Trophoblast cell (in vitro differentiated cells and primary cell): ENCODE results near the gene ZC3H12D.

Experiments used
- DNase-seq, 2 donors: peaks; one replicate each; pipeline ENCODE4 v3.0.0-alpha.2; 2016
- H2AFZ ChIP-seq: 2 replicates; pipeline ENCODE4 v1.6.1; 2013; ENCODE audit warnings: low read length, moderate library complexity, mild to moderate bottlenecking; ENCODE audit not compliant: insufficient read depth, poor library complexity
- H2AK5ac ChIP-seq: 2 replicates; pipeline ENCODE4 v1.6.1; 2013; ENCODE audit warnings: mild to moderate bottlenecking, low read length
- H2BK120ac ChIP-seq: 2 replicates; pipeline ENCODE4 v1.6.1; 2013; ENCODE audit warnings: low read length, mild to moderate bottlenecking, moderate library complexity; ENCODE audit not compliant: insufficient read depth, poor library complexity
- H2BK12ac ChIP-seq: 2 replicates; pipeline ENCODE4 v1.6.1; 2013; ENCODE audit warnings: mild to moderate bottlenecking, low read length, moderate library complexity
- H2BK5ac ChIP-seq: 2 replicates; pipeline ENCODE4 v1.6.1; 2013; ENCODE audit warnings: low read length, low read depth, moderate library complexity, mild to moderate bottlenecking; ENCODE audit not compliant: poor library complexity
- H3K14ac ChIP-seq: 2 replicates; pipeline ENCODE4 v1.6.1; 2013; ENCODE audit warnings: mild to moderate bottlenecking, low read length
- H3K18ac ChIP-seq: 2 replicates; pipeline ENCODE4 v1.6.1; 2013; ENCODE audit warnings: mild to moderate bottlenecking, low read length
- H3K23ac ChIP-seq: 2 replicates; pipeline ENCODE4 v1.6.1; 2013; ENCODE audit warnings: low read length
- H3K27ac ChIP-seq: 2 replicates; pipeline ENCODE4 v1.5.1; 2013; ENCODE audit warnings: low read depth, mild to moderate bottlenecking, inconsistent platforms, low read length, moderate library complexity
- H3K27me3 ChIP-seq: 2 replicates; pipeline ENCODE4 v1.6.1; 2013; ENCODE audit warnings: inconsistent platforms, mild to moderate bottlenecking, low read length, moderate library complexity; ENCODE audit not compliant: insufficient read depth
- H3K36me3 ChIP-seq, 2 experiments: 1 replicate in 1 of 2; 2 replicates in 1 of 2; pipeline ENCODE4 v1.6.1; 2013; ENCODE audit warnings: low read length in 2 of 2, mild to moderate bottlenecking in 2 of 2, moderate library complexity in 1 of 2; ENCODE audit not compliant: insufficient read depth in 2 of 2, control insufficient read depth in 1 of 2
- H3K4ac ChIP-seq: 2 replicates; pipeline ENCODE4 v1.6.1; 2013; ENCODE audit warnings: low read depth, mild to moderate bottlenecking, low read length, moderate library complexity
- H3K4me1 ChIP-seq, 2 experiments: 1 replicate in 1 of 2; 2 replicates in 1 of 2; pipeline ENCODE4 v1.6.1; 2013; ENCODE audit warnings: low read length in 2 of 2, mild to moderate bottlenecking in 2 of 2, moderate library complexity in 1 of 2; ENCODE audit not compliant: insufficient read depth in 2 of 2, control insufficient read depth in 1 of 2
- H3K4me2 ChIP-seq: 2 replicates; pipeline ENCODE4 v1.6.1; 2013; ENCODE audit warnings: inconsistent platforms, mild to moderate bottlenecking, low read length, moderate library complexity
- H3K4me3 ChIP-seq: 2 replicates; pipeline ENCODE4 v1.5.1; 2013; ENCODE audit warnings: mild to moderate bottlenecking, low read depth, low read length, inconsistent platforms
- H3K79me1 ChIP-seq: one replicate; pipeline ENCODE4 v1.6.1; 2013; ENCODE audit warnings: low read length
- H3K79me2 ChIP-seq: 2 replicates; pipeline ENCODE4 v1.6.1; 2013; ENCODE audit warnings: low read length, mild to moderate bottlenecking; ENCODE audit not compliant: control insufficient read depth, insufficient read depth, poor library complexity
- H3K9ac ChIP-seq: 2 replicates; pipeline ENCODE4 v1.6.1; 2013; ENCODE audit warnings: mild to moderate bottlenecking, low read length
- H3K9me3 ChIP-seq: 2 replicates; pipeline ENCODE4 v1.6.1; 2013; ENCODE audit warnings: low read depth, mild to moderate bottlenecking, control low read depth, inconsistent platforms, low read length; ENCODE audit not compliant: insufficient read depth
- H4K12ac ChIP-seq: 2 replicates; pipeline ENCODE4 v1.6.1; 2013; ENCODE audit warnings: low read depth, mild to moderate bottlenecking, low read length, moderate library complexity
- H4K8ac ChIP-seq: 2 replicates; pipeline ENCODE4 v1.6.1; 2013; ENCODE audit warnings: low read depth, mild to moderate bottlenecking, low read length, moderate library complexity
- H4K91ac ChIP-seq: one replicate; pipeline ENCODE4 v1.6.1; 2013; ENCODE audit warnings: low read depth, mild to moderate bottlenecking, low read length, moderate library complexity
- WGBS: extraction: QIAGEN DNeasy Blood & Tissue Kit; methylation state at CpG from one replicate; pipeline ENCODE4 v1.1.7; 2013; ENCODE audit warnings: missing lambda C conversion rate; ENCODE audit not compliant: insufficient read length, insufficient coverage; ENCODE audit errors: extremely low coverage; 5-methylcytosine and 5-hydroxymethylcytosine counted together

ZC3H12D gene

DNA sequence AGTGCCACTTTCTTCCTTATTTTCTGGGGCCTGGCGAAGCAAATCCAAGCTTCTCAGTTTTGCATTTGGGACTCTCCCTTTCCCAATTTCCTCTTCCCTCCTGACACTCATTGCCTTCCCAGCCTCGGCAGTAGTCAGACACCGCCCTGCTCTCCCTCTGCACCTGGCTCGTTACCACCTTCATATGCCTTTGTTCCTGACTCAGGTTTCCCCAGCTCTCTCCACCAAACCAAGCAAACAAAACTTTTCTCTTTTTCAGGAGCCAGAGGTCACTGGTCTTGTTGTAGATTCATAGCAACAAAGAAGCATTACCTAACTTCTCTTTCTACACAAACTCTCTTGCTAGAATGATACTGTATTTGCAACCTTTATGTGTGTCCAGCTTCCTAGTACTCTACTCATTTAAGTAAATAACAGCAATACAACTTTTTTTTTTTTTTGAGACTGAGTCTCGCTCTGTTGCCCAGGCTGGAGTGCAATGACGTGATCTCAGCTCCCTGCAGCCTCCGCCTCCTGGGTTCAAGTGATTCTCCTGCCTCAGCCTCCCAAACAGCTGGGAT is 9.0 kb upstream of the ZC3H12D start:
- H3K36me3 ChIP-seq = no peaks in the 10 kb centered on the region
- no peak overlapping the region for H2AFZ ChIP-seq
- DNase-seq = no peak
- no CpG with 5 or more reads among the region's 7 CpGs for WGBS
- H4K91ac ChIP-seq = no peak overlapping the region
- no peaks in the 10 kb centered on the region for H3K27me3 ChIP-seq
- H3K4me3 ChIP-seq = no peak overlapping the region
- no peak overlapping the region for H2BK12ac ChIP-seq
- H3K9ac ChIP-seq = no peak overlapping the region
- no peak overlapping the region for H3K27ac ChIP-seq
- H3K23ac ChIP-seq = no peak overlapping the region
- no peak overlapping the region for H3K14ac ChIP-seq
- H3K4me1 ChIP-seq = peaks cover 0 to 1% of the 10 kb centered on the region in 2 experiments
- H2AK5ac ChIP-seq = no peak overlapping the region
- no peaks in the 10 kb centered on the region for H3K79me1 ChIP-seq
- no peak overlapping the region for H2BK5ac ChIP-seq
- H4K8ac ChIP-seq = no peak overlapping the region
- no peak overlapping the region for H3K4me2 ChIP-seq
- no peak overlapping the region for H3K4ac ChIP-seq
- H3K18ac ChIP-seq = no peak overlapping the region
- no peaks in the 10 kb centered on the region for H3K79me2 ChIP-seq
- H4K12ac ChIP-seq = no peak overlapping the region
- no peaks in the 10 kb centered on the region for H3K9me3 ChIP-seq
- no peak overlapping the region for H2BK120ac ChIP-seq

DNA sequence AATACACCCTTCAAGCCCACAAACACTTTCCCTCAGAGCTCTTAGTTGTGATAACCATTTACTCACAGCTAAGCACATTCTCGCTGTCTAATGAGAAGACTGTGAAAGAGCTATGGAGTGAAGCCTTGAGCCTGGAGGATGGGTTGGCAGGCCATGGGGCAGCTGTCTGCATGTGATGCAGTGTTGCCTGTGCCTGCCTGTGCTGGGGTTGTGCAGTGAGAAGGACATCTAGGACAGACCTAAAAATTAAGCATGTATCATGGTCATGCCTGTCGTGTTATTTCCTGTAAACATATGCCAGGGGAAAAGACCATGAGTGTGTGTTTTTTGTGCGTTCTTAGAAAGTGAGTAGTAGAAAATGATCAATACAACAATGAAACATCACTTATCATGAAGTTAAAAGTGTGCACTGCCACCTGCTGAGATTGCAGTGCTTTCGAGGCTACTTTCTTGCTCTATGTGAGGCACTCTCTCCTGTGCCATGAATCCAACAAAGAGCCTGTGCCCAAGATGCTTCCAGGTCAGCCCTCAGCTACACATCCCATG is 8.1 kb upstream of the ZC3H12D start:
- Histone ChIP-seq H4K8ac (no peak overlapping the region), H3K27ac (no peak overlapping the region), H3K4me3 (no peak overlapping the region), H3K79me2 (no peaks in the 10 kb centered on the region), H4K91ac (no peak overlapping the region), H2BK120ac (no peak overlapping the region), H3K4ac (no peak overlapping the region), H3K27me3 (no peaks in the 10 kb centered on the region), H3K23ac (no peak overlapping the region), H3K9ac (no peak overlapping the region), H2BK5ac (no peak overlapping the region), H2AK5ac (no peak overlapping the region), H3K18ac (no peak overlapping the region), H4K12ac (no peak overlapping the region), H2BK12ac (no peak overlapping the region), H3K79me1 (no peaks in the 10 kb centered on the region), H2AFZ (no peak overlapping the region), H3K9me3 (no peaks in the 10 kb centered on the region), H3K4me2 (no peak overlapping the region), H3K14ac (no peak overlapping the region), H3K4me1 (peaks cover 0 to 5% of the 10 kb centered on the region in 2 experiments), H3K36me3 (no peaks in the 10 kb centered on the region)
- DNase-seq = no peak
- no CpG with 5 or more reads among the region's 4 CpGs for WGBS

DNA sequence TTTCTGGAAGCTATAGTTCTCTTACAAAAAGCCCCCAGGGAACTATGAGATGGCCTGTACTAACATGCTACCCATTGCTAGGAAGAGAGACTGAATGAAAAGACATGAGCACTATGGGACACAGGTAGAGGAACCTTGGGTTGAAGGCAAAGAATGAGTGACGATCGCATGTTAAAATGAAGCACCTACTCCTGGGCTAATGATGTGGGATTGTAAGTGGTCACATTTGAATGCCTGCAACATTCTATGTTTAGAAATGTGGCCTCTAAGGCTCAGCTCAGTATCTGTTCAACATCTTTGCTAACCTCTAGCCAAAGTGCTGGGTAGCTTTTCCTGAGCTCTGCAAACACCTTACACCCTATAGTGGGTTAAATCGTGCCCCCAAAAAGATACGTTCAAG is 5.2 kb upstream of the ZC3H12D start:
- H3K4me2 ChIP-seq = no peak overlapping the region
- no peaks in the 10 kb centered on the region for H3K27me3 ChIP-seq
- no peak overlapping the region for H3K27ac ChIP-seq
- no peaks in the 10 kb centered on the region for H3K36me3 ChIP-seq
- H3K4me1 ChIP-seq = peaks cover 0 to 5% of the 10 kb centered on the region in 2 experiments
- H2AK5ac ChIP-seq = no peak overlapping the region
- no peak overlapping the region for H4K91ac ChIP-seq
- no peak overlapping the region for H3K14ac ChIP-seq
- H2BK12ac ChIP-seq = no peak overlapping the region
- H3K79me1 ChIP-seq = no peaks in the 10 kb centered on the region
- H3K4ac ChIP-seq = no peak overlapping the region
- no peak overlapping the region for H4K12ac ChIP-seq
- no peak overlapping the region for H3K9ac ChIP-seq
- no peak overlapping the region for H3K18ac ChIP-seq
- H3K79me2 ChIP-seq = no peaks in the 10 kb centered on the region
- DNase-seq = no peak
- no peak overlapping the region for H2BK5ac ChIP-seq
- no CpG with 5 or more reads among the region's 4 CpGs for WGBS
- no peaks in the 10 kb centered on the region for H3K9me3 ChIP-seq
- no peak overlapping the region for H2BK120ac ChIP-seq
- H4K8ac ChIP-seq = no peak overlapping the region
- no peak overlapping the region for H3K4me3 ChIP-seq
- no peak overlapping the region for H3K23ac ChIP-seq
- no peak overlapping the region for H2AFZ ChIP-seq

DNA sequence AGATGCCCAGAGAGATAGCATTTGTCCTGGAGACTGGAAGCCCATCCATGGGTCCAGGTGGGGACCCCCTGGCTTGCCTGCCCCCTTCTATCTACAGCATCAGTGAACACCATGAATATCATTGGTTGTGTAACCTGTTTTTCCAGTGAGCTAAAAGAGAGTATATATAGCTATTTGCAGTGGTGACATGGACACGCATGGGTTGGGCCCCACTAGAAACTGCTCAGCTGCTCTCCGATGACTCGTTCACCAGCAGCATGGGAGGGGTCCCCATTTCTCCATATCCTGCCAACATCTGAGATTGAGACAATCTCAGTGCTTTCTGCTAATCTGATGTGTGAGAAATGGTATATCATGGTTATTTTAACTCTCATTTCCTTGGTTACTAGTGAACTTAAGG is 4.0 kb upstream of the ZC3H12D start:
- no CpG with 5 or more reads among the region's 3 CpGs for WGBS
- no peak overlapping the region for H3K23ac ChIP-seq

More for the DNA sequence above, 4.0 kb upstream of the ZC3H12D start:
- H3K18ac ChIP-seq = no peak overlapping the region
- no peak overlapping the region for H3K4ac ChIP-seq
- H3K79me1 ChIP-seq = no peaks in the 10 kb centered on the region
- peaks cover 0 to 5% of the 10 kb centered on the region in 2 experiments for H3K4me1 ChIP-seq
- no peaks in the 10 kb centered on the region for H3K27me3 ChIP-seq
- no peak overlapping the region for H2AFZ ChIP-seq
- no peak overlapping the region for H3K4me3 ChIP-seq
- no peak overlapping the region for H4K12ac ChIP-seq
- H3K79me2 ChIP-seq = no peaks in the 10 kb centered on the region
- no peak overlapping the region for H3K14ac ChIP-seq
- H3K9me3 ChIP-seq = peaks cover 2% of the 10 kb centered on the region
- no peak overlapping the region for H2BK120ac ChIP-seq
- H3K9ac ChIP-seq = no peak overlapping the region
- peak in 1 of 2 donors; percentile 40 for DNase-seq
- H2AK5ac ChIP-seq = no peak overlapping the region
- H4K91ac ChIP-seq = no peak overlapping the region
- no peaks in the 10 kb centered on the region for H3K36me3 ChIP-seq
- no peak overlapping the region for H2BK5ac ChIP-seq
- H3K4me2 ChIP-seq = no peak overlapping the region
- no peak overlapping the region for H3K27ac ChIP-seq
- H2BK12ac ChIP-seq = no peak overlapping the region
- H4K8ac ChIP-seq = no peak overlapping the region
